Measurements from ENCODE around the gene TGM4.
A peak's percentile ranks its signal among the peaks of the same experiment; 100 is the strongest.
"Not testable (repeated sequence)": the region's sequence is repeated elsewhere in the genome, so short reads cannot be mapped to it uniquely, and the experiment has no call there.

Gene TGM4

GRCh38 chr3:44833394-44833793, 41.0 kb upstream of the TGM4 start:
- POLR2A ChIA-PET (ENCODE audit: low non-redundant PET) = no interaction called here
- no peak for DNase-seq (ENCODE audit: low spot score)
- CTCF ChIA-PET = interaction anchor here (0.6 kb wide), 2 partner anchors 12 to 1351 kb away, joined by 3 to 4 read pairs; no protein-coding TSS in a partner anchor
- TF ChIP-seq CTCF (conservative IDR thresholded peaks at IDR 0.05; ENCODE audit: low read depth) = no peak
- no peak overlapping the region for H3K27ac ChIP-seq

GRCh38 chr3:44835684-44836083, 38.7 kb upstream of the TGM4 start:
- CTCF ChIA-PET = no interaction called here
- POLR2A ChIA-PET (ENCODE audit: low non-redundant PET) = no interaction called here
- DNase-seq (ENCODE audit: low spot score) = no peak
- no peak for TF ChIP-seq CTCF (conservative IDR thresholded peaks at IDR 0.05; ENCODE audit: low read depth)
- H3K27ac ChIP-seq = no peak overlapping the region

- TF ChIP-seq CTCF (conservative IDR thresholded peaks at IDR 0.05; ENCODE audit: low read depth) = no peak
- no peak overlapping the region for H3K27ac ChIP-seq
- CTCF ChIA-PET = no interaction called here
- POLR2A ChIA-PET (ENCODE audit: low non-redundant PET) = no interaction called here
- no peak for DNase-seq (ENCODE audit: low spot score)
These were observed 32.0 kb upstream of the TGM4 start for GRCh38 chr3:44842376-44842775.

GRCh38 chr3:44845528-44846520, 28.6 kb upstream of the TGM4 start:
- H3K27ac ChIP-seq = no peak overlapping the region
- ChIA-PET CTCF (interaction anchor here (0.7 kb wide), 1 partner anchor 12 kb away, joined by 3 read pairs; no protein-coding TSS in a partner anchor), POLR2A (ENCODE audit: low non-redundant PET) (no interaction called here)
- TF ChIP-seq CTCF (conservative IDR thresholded peaks at IDR 0.05; ENCODE audit: low read depth) = no peak
- DNase-seq (ENCODE audit: low spot score) = no peak

- no peak for DNase-seq (ENCODE audit: low spot score)
- H3K27ac ChIP-seq = no peak overlapping the region
- TF ChIP-seq CTCF (conservative IDR thresholded peaks at IDR 0.05; ENCODE audit: low read depth) = no peak
- POLR2A ChIA-PET (ENCODE audit: low non-redundant PET) = no interaction called here
- CTCF ChIA-PET = no interaction called here
These were observed 25.8 kb upstream of the TGM4 start for GRCh38 chr3:44848634-44849033.

- POLR2A ChIA-PET (ENCODE audit: low non-redundant PET); H3K27ac ChIP-seq; CTCF ChIA-PET; DNase-seq (ENCODE audit: low spot score): not testable (repeated sequence)
These were observed 17.7 kb upstream of the TGM4 start for GRCh38 chr3:44856663-44857062.

GRCh38 chr3:44860117-44860516, 14.3 kb upstream of the TGM4 start:
- POLR2A ChIA-PET (ENCODE audit: low non-redundant PET) = no interaction called here
- CTCF ChIA-PET = no interaction called here
- peak overlapping the region; percentile 86; the same call in 1 of the 2 replicates for H3K27ac ChIP-seq
- TF ChIP-seq CTCF (conservative IDR thresholded peaks at IDR 0.05; ENCODE audit: low read depth) = no peak
- no peak for DNase-seq (ENCODE audit: low spot score)
